Activated naive CD8-positive, alpha-beta T cell treated with anti-CD3 and anti-CD28 coated beads, Interleukin-2, amount 50 U/mL, for 16 hours (primary cell): ENCODE results near the gene ACSF3.
A peak's percentile ranks its signal among the peaks of the same experiment; 100 is the strongest.

Experiments
- DNase-seq: peaks from one replicate; pipeline ENCODE4 v3.0.0-alpha.2; 2020; ENCODE audit warnings: low read depth, low spot score

The ACSF3 gene

DNA sequence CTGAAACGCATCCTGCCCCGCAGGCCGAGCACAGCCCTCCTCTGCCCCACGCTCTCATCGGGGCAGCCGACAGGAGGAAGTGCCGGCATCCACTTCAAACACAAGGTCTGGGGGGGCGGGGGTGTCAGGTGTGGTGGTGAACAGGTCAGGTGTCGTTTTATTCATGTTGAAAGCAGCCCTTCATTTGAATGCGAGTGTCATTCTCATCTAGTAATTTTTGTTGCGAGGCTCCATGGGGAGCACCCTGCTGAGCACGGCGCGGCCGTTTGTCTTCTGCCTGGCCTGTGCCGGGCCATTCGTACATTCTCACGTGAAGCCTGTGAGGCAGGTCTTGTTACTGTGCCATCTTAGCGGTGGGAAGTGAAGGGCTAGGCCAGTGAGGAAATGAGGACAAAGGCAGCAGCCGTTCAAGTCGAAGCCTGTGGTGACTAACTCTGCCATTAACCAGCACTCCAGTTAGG lies 1.9 kb downstream of the ACSF3 start:
- DNase-seq: no peak

- no peak for DNase-seq
Measured at GRCh38 chr16:89096042-89096717, 2.5 kb downstream of the ACSF3 start.

- peak; percentile 41 for DNase-seq
Measured at GRCh38 chr16:89096768-89097391, 3.2 kb downstream of the ACSF3 start.

DNA sequence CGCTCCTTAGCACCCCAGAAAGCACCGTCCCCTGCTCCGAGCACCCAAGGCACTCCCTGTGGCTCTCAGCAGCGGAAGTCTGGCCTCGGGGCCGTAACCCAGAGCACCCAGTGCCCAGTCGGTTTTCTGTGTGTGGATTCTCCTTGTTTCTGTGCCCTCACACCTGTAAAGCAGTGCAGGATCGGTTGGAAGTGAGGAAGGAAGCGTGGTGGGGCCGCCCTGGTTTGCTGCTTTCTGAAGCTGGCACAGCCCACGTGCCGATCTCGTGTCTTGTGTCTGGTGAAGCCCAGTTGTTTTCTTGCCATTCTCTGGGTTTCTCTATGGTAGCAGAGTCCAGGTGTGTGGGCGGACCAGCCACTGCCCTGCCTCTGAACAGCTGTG lies 3.7 kb downstream of the ACSF3 start:
- no peak for DNase-seq

GRCh38 chr16:89098767-89099430 lies 5.2 kb downstream of the ACSF3 start:
- DNase-seq: no peak

DNA sequence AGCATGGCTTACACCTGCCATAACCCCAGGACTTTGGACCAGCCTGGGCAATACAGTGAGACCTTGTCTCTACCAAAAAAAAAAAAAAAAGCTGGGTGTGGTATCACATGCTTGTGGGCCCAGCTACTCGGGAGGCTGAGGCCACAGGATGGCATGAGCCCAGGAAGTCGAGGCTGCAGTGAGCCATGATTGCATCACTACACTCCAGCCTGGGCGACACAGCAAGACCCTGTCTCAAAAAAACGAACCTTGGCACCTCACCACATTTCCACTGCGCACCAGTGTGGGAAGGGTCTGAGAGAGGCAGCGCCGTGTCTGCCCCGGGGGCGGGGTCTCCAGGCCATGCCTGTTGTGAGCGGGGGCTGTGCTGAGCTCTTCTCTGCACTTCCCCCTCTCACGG lies 6.3 kb downstream of the ACSF3 start:
- DNase-seq: no peak

DNA sequence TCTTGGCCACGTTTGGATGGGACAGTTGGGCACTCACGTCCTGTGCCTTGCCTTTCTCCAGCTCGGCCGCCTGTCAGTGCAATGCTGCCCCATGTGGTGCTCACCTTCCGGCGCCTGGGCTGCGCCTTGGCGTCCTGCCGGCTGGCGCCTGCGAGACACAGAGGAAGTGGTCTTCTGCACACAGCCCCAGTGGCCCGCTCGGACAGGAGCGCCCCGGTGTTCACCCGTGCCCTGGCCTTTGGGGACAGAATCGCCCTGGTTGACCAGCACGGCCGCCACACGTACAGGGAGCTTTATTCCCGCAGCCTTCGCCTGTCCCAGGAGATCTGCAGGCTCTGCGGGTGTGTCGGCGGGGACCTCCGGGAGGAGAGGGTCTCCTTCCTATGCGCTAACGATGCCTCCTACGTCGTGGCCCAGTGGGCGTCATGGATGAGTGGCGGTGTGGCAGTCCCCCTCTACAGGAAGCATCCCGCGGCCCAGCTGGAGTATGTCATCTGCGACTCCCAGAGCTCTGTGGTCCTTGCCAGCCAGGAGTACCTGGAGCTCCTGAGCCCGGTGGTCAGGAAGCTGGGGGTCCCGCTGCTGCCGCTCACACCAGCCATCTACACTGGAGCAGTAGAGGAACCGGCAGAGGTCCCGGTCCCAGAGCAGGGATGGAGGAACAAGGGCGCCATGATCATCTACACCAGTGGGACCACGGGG lies 7.1 kb downstream of the ACSF3 start:
- no peak for DNase-seq

DNA sequence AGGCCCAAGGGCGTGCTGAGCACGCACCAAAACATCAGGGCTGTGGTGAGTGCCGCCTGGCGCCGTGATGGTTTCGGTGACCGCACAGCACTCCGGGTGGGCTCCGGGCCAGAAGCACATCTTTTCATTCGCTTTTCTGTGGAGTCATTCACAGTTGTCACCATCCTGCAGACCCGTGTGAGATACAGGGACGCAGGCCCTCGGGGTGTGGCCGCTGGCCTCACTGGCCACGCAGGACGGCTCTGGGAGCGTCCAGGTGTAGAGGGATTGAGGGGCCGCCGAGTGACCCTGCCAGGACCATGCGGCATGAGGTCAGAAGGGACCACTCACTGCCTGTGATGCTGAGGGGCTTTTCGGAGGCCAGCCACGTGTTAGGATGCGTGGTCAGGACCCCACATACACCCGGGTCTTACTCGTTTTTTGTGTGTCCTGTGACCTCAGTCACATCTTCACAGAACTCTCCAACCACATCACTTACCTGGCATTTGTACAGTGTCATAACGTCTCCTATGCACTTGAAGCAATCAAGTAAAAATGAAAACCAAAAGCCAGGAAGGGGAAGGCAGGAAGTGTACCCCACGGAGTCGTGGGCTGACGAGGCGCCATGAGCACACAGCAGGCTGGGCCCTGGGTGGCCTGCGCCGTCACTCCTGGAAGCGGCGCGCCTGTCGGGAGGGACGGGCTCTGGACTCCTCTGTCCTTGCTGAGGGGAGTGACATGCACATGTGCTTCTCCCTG lies 7.8 kb downstream of the ACSF3 start:
- DNase-seq: no peak

- no peak for DNase-seq
Measured at GRCh38 chr16:89102041-89102471, 8.4 kb downstream of the ACSF3 start.

DNA sequence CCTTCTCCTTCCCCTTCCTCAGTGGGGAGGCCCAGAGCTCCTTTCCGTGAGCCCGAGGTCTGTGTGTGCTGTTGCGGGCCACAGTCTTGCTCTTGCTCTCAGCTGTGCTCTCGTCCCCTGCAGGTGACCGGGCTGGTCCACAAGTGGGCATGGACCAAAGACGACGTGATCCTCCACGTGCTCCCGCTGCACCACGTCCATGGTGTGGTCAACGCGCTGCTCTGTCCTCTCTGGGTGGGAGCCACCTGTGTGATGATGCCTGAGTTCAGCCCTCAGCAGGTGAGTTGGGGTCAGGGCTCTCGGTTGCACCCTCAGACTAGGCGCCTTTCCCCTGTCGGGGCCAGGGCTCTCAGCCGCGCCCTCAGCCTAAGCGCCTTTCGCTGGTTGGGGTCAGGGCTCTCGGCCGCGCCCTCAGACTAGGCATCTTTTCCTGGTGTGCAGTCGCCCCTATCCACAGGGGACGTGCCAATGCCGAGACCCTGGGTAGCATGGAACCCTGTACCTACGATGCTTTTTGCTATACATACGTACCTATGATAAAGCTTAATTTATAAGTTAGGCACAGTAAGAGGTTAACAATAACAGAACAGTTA lies 8.9 kb downstream of the ACSF3 start:
- DNase-seq: no peak

- no peak for DNase-seq
Measured at GRCh38 chr16:89103156-89103555, 9.5 kb downstream of the ACSF3 start.

DNA sequence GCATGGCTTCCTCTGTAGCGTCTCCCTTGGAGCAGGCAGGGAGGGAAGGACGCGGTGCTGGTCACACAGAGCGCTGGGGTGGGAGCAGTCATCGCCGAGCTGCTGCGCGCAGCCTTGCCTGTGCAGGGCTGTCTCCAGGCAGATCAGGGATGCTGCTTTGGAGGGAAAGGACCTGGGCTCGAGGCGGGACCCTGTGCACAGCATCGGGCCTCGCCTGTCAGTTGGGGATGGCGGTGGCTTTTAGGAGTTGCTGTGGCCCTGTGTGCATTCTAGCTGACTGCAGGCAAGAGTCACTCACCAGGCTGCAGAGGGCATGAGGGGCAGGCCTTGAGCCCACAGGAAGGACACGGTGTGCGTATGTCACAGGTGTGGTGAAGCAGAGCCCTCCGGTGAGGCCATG lies 10.1 kb downstream of the ACSF3 start:
- no peak for DNase-seq

DNA sequence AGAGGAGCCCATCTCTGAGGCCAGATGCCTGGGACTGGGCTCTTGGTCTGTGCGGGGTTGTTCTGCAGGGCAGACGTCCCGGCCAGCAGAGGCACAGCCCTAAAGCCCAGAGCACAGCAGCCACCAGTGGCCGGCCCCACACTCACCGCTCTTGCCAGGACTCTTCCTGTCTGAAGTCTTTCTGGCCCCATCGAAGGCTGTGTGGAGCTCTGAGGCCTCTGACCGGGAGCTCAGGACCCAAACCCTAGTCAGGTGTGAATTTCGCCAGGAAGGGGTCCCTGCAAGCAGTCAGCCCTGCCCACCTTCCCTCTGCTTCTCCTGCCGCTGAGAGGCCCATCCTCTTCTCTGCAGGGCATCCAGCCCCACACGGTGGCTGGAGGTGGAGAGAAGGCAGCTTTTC lies 10.7 kb downstream of the ACSF3 start:
- no peak for DNase-seq

DNA sequence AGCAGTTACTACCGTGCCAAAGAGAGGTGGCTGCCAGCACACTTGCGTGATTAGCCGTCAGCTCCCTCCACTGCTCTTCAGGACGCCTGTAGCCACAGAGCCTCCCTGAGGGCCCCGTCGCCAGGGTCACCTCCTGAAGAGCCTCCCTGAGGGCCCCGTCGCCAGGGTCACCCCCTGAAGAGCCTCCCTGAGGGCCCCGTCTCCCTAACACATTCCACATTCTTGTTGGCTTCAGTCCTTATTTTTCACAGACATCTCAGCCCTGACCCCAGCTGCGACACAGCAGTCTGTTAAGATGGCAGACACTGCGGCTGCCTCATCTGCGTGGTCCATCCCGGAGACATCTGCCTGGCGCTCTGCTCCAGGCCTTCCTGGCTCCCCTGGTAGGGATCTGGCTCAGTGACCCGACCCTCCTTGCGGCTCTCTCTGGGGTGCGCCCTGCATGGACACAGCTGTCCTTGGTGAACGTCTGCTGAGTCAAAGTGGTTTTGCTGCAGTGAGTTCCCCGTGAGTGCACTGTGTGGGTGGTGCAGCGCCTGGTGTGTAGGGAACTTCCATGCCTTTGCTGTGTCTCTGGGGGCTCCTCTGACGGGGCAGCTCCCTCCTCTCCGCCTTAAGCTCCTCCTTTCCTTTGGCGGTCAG lies 11.4 kb downstream of the ACSF3 start:
- DNase-seq: no peak

- DNase-seq: no peak
Measured at GRCh38 chr16:89105599-89106151, 12.0 kb downstream of the ACSF3 start.

DNA sequence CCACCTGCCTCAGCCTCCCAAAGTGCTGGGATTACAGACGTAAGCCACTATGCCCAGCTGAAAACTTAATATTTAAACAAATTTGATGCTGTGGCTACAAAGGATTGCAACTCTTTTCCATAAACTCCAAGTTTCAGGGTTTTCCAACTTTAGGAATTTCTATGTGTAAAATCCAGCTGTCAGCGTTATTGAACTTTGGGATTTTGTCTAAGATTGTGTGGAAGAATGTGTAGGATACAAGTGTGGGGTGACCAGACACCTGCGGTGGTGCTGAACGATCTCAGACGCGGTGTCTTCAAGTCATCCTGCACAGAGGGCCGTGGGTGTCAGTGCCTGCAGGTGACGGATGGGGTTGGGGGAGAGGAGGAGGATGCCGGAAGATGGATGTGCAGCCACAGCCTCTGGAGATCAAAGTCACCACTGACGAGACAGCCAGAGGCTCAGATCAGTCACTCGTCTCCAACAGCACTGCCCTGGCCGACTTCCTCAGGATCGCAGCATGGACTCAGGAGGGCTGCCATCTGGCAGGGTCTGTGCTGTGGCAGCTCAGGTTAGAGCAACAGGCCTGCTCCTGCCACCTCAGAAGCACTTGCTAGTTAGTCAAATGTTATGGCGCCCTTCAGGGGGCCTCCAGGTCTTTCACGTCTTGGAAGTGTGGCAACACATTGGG lies 13.0 kb downstream of the ACSF3 start:
- DNase-seq: no peak

DNA sequence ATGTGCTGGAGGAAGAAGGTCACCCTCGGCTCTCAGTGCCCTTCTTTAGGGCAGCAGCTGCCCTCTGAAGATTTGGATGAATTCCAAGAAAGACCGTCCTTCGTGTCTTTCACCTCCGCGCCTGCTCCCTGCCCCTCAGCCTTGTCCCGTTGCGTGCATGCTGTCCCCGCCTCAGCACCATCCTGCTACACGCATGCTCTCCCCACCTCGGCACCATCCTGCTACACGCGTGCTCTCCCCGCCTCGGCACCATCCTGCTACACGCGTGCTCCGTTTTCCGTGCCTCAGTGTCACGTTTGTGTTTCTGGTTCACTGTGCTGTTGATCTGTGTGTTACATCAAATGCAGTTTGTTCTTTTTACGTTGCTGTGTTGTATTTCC lies 13.5 kb downstream of the ACSF3 start:
- no peak for DNase-seq

GRCh38 chr16:89108416-89108815 lies 14.8 kb downstream of the ACSF3 start:
- no peak for DNase-seq

DNA sequence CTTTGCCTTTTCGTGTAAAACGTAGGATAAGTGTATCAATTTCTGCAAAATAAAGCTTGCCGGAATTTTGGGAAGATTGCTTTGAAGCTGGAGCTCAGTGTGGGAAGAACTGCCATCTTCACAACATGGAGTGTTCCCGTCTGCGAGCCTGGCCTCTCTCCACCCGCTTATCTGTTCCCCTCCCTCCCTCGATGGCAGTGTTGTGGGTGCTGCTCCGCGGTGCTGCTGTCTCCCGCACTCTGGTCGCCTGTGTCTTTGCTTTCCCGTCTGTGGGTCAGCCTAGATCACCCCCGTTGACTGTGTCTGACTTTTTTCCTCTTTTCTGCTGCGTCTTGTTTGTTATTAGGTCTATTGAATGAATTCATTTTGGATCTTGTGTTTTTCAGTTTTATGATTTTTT lies 17.0 kb downstream of the ACSF3 start:
- DNase-seq: no peak

DNA sequence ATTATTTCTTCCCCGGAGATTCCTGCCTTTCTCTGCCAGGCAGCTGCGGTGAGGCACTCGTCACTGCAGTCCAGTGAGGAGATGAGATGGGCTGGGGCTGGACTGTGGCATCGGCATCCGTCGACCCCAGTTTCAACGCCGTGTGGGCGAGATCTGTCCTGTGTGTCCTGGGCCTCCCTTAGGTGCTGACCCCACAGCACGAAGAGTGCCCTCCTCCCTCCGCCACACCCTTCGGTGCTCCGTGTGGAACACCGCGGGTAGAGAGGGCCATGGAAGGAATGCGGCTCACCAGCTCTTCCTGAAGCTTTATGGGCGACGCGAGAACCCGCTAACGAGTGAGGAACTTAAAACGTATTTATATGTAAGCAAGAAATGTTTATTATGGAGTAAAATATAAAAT lies 17.6 kb downstream of the ACSF3 start:
- DNase-seq: no peak
